Measurements from ENCODE around the gene FARS2. TPM values are rescaled to one million over a fixed set of nuclear protein-coding genes. Genes with fewer than 3 reads are reported as not detected.

Gene FARS2
- total RNA-seq, 1 experiment from 2014 or later, result 13.8 TPM

DNA sequence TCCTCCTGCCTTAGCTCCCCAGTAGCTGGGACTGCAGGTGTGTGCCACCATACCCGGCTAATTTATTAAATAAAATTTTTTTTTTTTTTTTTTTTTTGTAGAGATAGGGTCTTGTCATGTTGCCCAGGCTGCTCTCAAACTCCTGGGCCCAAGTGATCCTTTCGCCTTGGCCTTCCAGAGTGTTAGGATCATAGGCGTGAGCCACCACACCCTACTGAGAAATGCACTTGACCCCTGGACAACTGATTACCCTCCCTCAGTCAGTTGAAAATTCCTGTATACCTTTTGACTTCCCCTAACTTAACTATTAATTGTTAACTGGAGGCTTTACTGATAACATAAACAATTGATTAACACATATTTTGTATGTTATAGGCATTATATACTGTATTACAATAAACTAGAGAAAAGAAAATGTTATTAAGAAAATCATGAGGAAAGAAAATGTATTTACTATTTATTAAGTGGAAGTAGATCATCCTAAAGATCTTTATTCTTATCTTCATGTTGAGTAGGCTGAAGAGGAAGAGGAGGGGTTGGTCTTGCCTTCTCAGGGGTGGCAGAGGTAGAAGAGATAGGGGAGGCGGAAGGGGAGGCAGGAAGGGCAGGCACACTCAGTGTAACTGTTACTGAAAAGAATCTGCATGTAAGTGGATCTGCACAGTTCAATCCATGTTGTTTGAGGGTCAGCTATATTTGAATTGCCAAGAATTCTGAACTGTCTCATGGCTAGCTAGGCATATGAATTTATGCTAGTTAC is 104.3 kb downstream of the FARS2 start:
- BruUV-seq (replicated peaks), result no TSS peak
- RAD21 ChIA-PET (ENCODE audit: low non-redundant PET in 1 of 2, low total read pairs in 2 of 2, uncharacterized antibody in 2 of 2, unreplicated experiment in 2 of 2), result interaction anchor here in 1 of 2 experiments (0.6 kb wide), 1 partner anchor 21 kb away, joined by 3 read pairs; no protein-coding TSS in a partner anchor

GRCh38 chr6:5366941-5367340 is 105.6 kb downstream of the FARS2 start:
- DNase-seq (ENCODE audit: low read depth, low spot score) (no peak), ATAC-seq (no peak)
- Histone ChIP-seq H3K36me3 (ENCODE audit: control insufficient read depth in 1 of 2, insufficient read depth in 2 of 2, low read length in 2 of 2) (no peaks in the 10 kb centered on the region), H3K9me3 (ENCODE audit: control insufficient read depth in 1 of 2, insufficient read depth in 1 of 2, low read depth in 1 of 2, low read length in 2 of 2) (no peaks in the 10 kb centered on the region), H3K27me3 (ENCODE audit: insufficient read depth, low read length) (no peaks in the 10 kb centered on the region), H3K9ac (ENCODE audit: low read length) (no peak overlapping the region), H3K4me3 (replicated peaks in 1 of 2; ENCODE audit: low read depth in 1 of 2, low read length in 2 of 2) (no peak overlapping the region), H3K27ac (ENCODE audit: low read depth, low read length) (no peak overlapping the region), H2AFZ (ENCODE audit: low read depth, low read length, poor library complexity, severe bottlenecking) (no peak overlapping the region), H3K9me2 (ENCODE audit: insufficient read depth) (no peaks in the 10 kb centered on the region), H3K79me2 (ENCODE audit: insufficient read depth, low read length) (no peaks in the 10 kb centered on the region), H3K4me1 (ENCODE audit: control insufficient read depth in 1 of 2, insufficient read depth in 2 of 2, low read length in 2 of 2) (no peaks in the 10 kb centered on the region), H3K4me2 (ENCODE audit: low read length) (no peak overlapping the region), H4K20me1 (ENCODE audit: insufficient read depth) (no peaks in the 10 kb centered on the region)
- intact Hi-C loops (cut with micrococcal nuclease), result no loop called here
- BruUV-seq (replicated peaks), result no TSS peak
- ChIA-PET RAD21 (ENCODE audit: low non-redundant PET in 1 of 2, low total read pairs in 2 of 2, uncharacterized antibody in 2 of 2, unreplicated experiment in 2 of 2) (no interaction called here), CTCF (interaction anchor here (0.5 kb wide), 1 partner anchor 1127 kb away, joined by 3 read pairs; no protein-coding TSS in a partner anchor), POLR2A (no interaction called here)
- TF ChIP-seq, protein P1, sequence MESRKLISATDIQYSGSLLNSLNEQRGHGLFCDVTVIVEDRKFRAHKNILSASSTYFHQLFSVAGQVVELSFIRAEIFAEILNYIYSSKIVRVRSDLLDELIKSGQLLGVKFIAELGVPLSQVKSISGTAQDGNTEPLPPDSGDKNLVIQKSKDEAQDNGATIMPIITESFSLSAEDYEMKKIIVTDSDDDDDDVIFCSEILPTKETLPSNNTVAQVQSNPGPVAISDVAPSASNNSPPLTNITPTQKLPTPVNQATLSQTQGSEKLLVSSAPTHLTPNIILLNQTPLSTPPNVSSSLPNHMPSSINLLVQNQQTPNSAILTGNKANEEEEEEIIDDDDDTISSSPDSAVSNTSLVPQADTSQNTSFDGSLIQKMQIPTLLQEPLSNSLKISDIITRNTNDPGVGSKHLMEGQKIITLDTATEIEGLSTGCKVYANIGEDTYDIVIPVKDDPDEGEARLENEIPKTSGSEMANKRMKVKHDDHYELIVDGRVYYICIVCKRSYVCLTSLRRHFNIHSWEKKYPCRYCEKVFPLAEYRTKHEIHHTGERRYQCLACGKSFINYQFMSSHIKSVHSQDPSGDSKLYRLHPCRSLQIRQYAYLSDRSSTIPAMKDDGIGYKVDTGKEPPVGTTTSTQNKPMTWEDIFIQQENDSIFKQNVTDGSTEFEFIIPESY (IDR thresholded peaks at IDR 0.05; ENCODE audit: extremely low read depth, insufficient replicate concordance, low read length), result no peak
- TF ChIP-seq ZFX (IDR thresholded peaks at IDR 0.05) (no peak), JUND (IDR thresholded peaks at IDR 0.05) (no peak), POLR2AphosphoS5 (IDR thresholded peaks at IDR 0.05; ENCODE audit: low read depth, low read length) (no peak), CTCF (IDR thresholded peaks at IDR 0.05 in 2 of 3, conservative IDR thresholded peaks at IDR 0.05 in 1 of 3; ENCODE audit: borderline replicate concordance in 1 of 3, insufficient read depth in 1 of 3, low read depth in 2 of 3, low read length in 2 of 3) (no peak), SIN3A (IDR thresholded peaks at IDR 0.05; ENCODE audit: low read depth) (no peak), POLR2A (IDR thresholded peaks at IDR 0.05; ENCODE audit: borderline replicate concordance, extremely low read depth, insufficient read depth, insufficient read length) (no peak), SP1 (IDR thresholded peaks at IDR 0.05; ENCODE audit: low read depth) (no peak), CBX3 (IDR thresholded peaks at IDR 0.05; ENCODE audit: low read depth) (no peak), EZH2 (IDR thresholded peaks at IDR 0.05) (no peak), TCF7L2 (IDR thresholded peaks at IDR 0.05; ENCODE audit: borderline replicate concordance, extremely low read depth, insufficient read depth, insufficient read length) (no peak), ZNF274 (IDR thresholded peaks at IDR 0.05; ENCODE audit: low read depth, low read length) (no peak), RAD21 (IDR thresholded peaks at IDR 0.05; ENCODE audit: low read depth) (no peak)
- TF ChIP-seq, protein P2, sequence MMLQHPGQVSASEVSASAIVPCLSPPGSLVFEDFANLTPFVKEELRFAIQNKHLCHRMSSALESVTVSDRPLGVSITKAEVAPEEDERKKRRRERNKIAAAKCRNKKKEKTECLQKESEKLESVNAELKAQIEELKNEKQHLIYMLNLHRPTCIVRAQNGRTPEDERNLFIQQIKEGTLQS (IDR thresholded peaks at IDR 0.05), result no peak
- TF ChIP-seq, protein P3, sequence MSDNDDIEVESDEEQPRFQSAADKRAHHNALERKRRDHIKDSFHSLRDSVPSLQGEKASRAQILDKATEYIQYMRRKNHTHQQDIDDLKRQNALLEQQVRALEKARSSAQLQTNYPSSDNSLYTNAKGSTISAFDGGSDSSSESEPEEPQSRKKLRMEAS (IDR thresholded peaks at IDR 0.05), result no peak

More for the DNA sequence above, 104.3 kb downstream of the FARS2 start:
- Histone ChIP-seq H3K9me3 (ENCODE audit: control insufficient read depth in 1 of 2, insufficient read depth in 1 of 2, low read depth in 1 of 2, low read length in 2 of 2) (no peaks in the 10 kb centered on the region), H3K4me3 (replicated peaks in 1 of 2; ENCODE audit: low read depth in 1 of 2, low read length in 2 of 2) (no peak overlapping the region), H3K9me2 (ENCODE audit: insufficient read depth) (no peaks in the 10 kb centered on the region), H3K27me3 (ENCODE audit: insufficient read depth, low read length) (no peaks in the 10 kb centered on the region), H2AFZ (ENCODE audit: low read depth, low read length, poor library complexity, severe bottlenecking) (no peak overlapping the region), H3K4me1 (ENCODE audit: control insufficient read depth in 1 of 2, insufficient read depth in 2 of 2, low read length in 2 of 2) (no peaks in the 10 kb centered on the region), H3K27ac (ENCODE audit: low read depth, low read length) (no peak overlapping the region), H3K79me2 (ENCODE audit: insufficient read depth, low read length) (no peaks in the 10 kb centered on the region), H3K36me3 (ENCODE audit: control insufficient read depth in 1 of 2, insufficient read depth in 2 of 2, low read length in 2 of 2) (no peaks in the 10 kb centered on the region), H3K9ac (ENCODE audit: low read length) (no peak overlapping the region), H4K20me1 (ENCODE audit: insufficient read depth) (no peaks in the 10 kb centered on the region), H3K4me2 (ENCODE audit: low read length) (no peak overlapping the region)
- no peak for ATAC-seq
- POLR2A ChIA-PET, result no interaction called here
- TF ChIP-seq CEBPB (IDR thresholded peaks at IDR 0.05; ENCODE audit: low read depth) (no peak), EZH2phosphoT487 (IDR thresholded peaks at IDR 0.05; ENCODE audit: borderline replicate concordance) (no peak), RAD21 (IDR thresholded peaks at IDR 0.05; ENCODE audit: low read depth) (no peak), EZH2 (IDR thresholded peaks at IDR 0.05) (no peak)
- intact Hi-C loops (cut with micrococcal nuclease), result no loop called here
- DNase-seq (ENCODE audit: low read depth, low spot score), result no peak
- CTCF ChIA-PET, result no interaction called here

Measured in HCT116 (cell line).